Measurements from ENCODE around the gene UGGT2.

DNA sequence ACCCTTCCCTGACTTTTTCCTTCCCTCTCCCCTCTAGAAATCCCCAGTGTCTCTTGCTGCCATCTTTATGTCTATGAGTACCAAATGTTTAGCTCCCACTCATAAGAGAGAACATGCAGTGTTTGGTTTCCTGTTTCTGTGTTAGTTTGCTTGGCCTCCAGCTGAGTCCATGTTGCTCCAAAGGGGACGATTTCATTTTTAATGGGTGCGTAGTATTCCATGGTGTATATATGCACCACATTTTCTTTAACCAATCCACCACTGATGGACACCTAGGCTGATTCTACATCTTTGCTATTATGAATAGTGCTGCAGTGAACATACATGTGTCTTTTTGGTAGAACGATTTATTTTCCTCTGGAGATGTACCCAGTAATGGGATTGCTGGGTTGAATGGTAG, 123.8 kb downstream of the UGGT2 start:
- TF ChIP-seq EZH2phosphoT487 (IDR thresholded peaks at IDR 0.05; ENCODE audit: borderline replicate concordance, low read length), result no peak
- TF ChIP-seq, protein P1, sequence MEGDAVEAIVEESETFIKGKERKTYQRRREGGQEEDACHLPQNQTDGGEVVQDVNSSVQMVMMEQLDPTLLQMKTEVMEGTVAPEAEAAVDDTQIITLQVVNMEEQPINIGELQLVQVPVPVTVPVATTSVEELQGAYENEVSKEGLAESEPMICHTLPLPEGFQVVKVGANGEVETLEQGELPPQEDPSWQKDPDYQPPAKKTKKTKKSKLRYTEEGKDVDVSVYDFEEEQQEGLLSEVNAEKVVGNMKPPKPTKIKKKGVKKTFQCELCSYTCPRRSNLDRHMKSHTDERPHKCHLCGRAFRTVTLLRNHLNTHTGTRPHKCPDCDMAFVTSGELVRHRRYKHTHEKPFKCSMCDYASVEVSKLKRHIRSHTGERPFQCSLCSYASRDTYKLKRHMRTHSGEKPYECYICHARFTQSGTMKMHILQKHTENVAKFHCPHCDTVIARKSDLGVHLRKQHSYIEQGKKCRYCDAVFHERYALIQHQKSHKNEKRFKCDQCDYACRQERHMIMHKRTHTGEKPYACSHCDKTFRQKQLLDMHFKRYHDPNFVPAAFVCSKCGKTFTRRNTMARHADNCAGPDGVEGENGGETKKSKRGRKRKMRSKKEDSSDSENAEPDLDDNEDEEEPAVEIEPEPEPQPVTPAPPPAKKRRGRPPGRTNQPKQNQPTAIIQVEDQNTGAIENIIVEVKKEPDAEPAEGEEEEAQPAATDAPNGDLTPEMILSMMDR (IDR thresholded peaks at IDR 0.05; ENCODE audit: low read depth, low read length, poor library complexity, severe bottlenecking), result no peak

Data from DOHH2 (cell line).